GM18498 (cell line): ENCODE results near the gene GLB1L2.
"Not testable (repeated sequence)": the region's sequence is repeated elsewhere in the genome, so short reads cannot be mapped to it uniquely, and the experiment has no call there.

ENCODE experiments used
- ATAC-seq: cut with Tn5 transposase; IDR thresholded peaks from one replicate; pipeline ENCODE4 v1.9.1; 2021; ENCODE audit warnings: mild to moderate bottlenecking, moderate library complexity; ENCODE audit not compliant: unreplicated experiment

GLB1L2 gene

DNA sequence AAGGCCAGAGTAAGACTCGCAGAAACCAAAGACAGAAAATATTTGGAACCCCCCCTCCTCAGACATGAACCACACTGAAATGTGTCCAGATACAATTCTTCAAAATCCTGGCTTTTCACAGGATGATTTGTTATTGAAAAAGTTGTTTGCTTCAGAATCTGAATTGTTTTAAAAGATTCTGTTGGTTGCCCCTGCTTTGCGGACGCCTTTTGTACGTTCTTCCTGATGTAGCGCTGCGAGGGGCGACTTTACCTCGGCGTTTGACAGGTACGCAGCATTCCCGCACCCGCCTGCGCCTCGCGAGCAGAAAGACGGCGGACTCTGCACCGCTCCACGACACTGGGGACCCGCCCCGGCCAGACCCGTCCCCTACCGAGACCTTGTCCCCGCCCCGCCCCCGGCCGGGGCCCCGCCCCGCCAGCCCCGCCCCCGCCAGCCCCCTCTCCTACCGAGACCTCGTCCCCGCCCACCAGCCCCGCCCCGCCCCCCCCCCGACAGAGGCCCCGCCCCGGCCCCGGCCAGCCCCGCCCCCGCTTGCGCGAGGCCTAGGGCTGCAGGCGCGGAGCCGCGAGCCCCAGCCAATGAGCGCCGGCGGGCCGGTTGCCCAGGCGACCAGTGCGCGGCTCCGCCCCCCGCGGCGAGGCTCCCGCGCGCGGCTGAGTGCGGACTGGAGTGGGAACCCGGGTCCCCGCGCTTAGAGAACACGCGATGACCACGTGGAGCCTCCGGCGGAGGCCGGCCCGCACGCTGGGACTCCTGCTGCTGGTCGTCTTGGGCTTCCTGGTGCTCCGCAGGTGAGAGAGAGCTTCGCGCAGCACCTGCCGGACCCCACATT lies at the start of gene GLB1L2:
GLB1L2 (plus strand) TSS at position 635 of the 835 bp plus-strand sequence; CDS start at position 709, 74 bp downstream.
- peak; percentile 86 for ATAC-seq

DNA sequence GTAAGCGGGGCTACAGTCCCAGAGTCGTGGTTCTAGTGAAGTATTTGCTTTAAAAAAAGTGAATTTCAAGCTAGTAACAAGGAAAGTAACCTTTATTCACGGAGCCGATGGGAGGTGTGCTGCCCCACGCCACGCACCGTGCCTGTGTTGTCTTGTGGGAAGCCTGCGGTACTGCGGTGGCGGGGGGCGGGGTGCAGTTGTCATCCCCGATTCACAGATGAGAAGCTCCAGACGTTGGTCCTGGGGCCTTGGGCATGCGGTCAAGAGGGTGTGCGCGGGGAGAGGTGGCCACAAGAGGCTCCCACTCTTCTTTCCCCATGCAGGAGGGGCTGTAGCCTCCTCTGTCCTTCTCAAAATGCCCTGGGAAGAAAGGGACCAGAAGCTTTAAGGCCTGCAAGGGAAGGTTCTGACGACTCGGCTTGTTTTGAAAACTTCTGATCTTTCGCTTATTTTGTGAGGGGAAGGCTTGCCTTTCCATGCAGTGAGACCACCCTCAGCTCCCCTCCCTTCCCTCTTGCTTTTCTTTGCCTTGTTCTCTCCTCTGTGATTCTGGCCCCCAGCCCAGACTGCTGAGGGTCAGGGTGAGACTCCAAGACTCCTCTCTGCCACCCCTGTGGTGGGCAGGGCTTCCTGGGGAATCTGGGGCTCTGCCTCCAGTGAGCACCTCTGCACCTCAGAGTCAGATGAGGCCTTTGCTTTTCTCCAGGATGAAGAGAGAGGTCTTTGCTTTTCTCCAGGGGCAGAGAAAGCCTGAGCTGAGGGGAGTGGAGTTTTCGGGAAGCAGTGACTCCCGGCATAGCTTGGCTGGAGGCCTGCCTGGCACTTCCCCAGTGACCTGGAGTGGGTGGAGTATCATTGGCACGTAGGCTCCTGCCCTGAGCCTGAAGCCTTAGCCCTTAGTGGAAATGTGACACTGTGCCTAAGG lies 49.4 kb upstream of the GLB1L2 start:
- no peak for ATAC-seq

GRCh38 chr11:134283461-134284230 lies 48.1 kb upstream of the GLB1L2 start:
- no peak for ATAC-seq

DNA sequence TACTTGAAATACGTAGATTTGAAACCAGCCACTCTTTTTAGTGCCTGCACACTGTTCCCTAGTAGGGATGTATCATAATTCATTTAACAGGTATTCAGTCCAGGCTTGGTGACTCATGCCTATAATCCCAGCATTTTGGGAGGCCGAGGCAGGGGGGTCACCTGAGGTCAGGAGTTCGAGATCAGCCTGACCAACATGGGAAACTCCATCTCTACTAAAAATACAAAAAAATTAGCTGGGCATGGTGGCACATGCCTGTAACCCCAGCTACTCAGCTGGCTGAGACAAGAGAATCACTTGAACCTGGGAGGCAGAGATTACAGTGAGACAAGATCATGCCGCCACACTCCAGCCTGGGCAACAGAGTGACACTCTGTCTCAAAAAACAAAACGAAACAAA lies 47.4 kb upstream of the GLB1L2 start:
- ATAC-seq: not testable (repeated sequence)

DNA sequence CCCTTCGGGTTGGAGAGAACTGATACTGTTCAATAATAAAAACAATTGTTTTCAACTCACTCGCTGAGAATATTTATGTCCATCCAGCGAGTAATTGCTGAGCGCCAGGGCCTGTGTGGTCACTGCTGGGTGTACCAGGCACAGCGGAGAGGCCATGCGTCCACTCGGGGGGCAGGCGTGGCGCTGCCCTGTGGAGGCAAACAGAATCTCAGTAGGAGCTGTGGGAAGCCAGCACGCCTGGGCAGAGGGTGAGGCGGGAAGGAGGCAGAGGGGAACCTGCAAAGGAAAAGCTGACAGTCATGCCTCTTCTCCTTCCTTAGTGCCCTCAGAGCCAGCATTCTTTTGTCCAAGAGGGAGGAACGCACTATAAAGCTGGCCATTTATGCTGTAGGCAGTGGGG lies 44.2 kb upstream of the GLB1L2 start:
- no peak for ATAC-seq

- no peak for ATAC-seq
Observed at GRCh38 chr11:134288486-134288885, 43.3 kb upstream of the GLB1L2 start.

DNA sequence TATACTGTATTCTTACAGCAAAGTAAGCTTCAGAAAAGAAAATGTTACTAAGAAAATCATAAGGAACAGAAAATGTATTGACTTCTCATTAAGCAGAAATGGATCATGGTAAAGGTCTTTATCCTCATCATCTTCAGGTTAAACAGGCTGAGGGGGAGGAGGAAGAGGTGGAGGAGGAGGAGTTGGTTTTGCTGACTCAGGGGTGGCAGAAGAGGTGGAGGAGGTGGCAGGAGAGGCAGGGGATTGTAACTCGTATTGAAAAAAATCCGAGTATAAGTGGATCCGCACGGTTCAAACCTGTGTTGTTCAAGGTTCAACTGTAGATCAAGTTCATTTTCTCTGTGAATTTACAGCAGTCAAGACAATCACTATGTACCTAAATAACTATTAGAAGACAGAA lies 42.6 kb upstream of the GLB1L2 start:
- ATAC-seq: no peak

GRCh38 chr11:134289789-134290188 lies 42.0 kb upstream of the GLB1L2 start:
- no peak for ATAC-seq

DNA sequence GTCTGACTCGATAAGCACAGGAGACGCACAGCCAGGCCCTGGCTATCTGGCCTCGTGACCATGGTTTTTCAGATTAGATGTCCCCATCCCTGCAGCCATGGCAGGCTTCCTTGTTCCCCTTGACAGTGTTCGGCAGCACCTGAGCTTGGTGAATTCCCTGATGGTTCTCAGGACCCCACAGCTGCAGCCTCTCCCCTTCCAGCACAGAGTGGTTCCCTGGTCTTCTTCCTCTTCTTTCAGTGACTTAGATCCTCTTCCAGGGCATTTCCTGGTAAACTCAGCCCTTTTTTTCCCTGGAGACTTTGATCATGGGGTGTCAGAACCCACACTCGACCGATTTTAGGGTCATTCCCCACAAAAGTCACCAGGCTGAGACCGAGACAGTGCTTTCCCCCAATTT lies 41.1 kb upstream of the GLB1L2 start:
- ATAC-seq: no peak

DNA sequence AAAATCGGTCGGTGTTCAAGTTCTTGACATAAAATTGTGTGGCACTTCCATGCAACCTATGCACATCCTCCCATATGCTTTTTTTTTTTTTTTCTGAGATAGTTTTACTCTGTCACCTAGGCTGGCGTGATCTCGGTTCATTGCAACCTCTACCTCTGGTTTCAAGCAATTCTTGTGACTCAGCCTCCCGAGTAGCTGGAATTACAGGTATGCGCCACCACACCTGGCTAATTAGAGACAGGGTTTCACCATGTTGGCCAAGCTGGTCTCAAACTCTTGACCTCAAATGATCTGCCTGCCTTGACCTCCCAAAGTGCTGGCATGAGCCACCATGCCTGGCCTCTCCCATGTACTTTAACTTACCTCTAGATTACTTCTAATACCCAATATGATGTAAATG lies 40.6 kb upstream of the GLB1L2 start:
- ATAC-seq: no peak

GRCh38 chr11:134292661-134293060 lies 39.1 kb upstream of the GLB1L2 start:
- no peak for ATAC-seq

GRCh38 chr11:134293119-134294113 lies 38.4 kb upstream of the GLB1L2 start:
- ATAC-seq: no peak

DNA sequence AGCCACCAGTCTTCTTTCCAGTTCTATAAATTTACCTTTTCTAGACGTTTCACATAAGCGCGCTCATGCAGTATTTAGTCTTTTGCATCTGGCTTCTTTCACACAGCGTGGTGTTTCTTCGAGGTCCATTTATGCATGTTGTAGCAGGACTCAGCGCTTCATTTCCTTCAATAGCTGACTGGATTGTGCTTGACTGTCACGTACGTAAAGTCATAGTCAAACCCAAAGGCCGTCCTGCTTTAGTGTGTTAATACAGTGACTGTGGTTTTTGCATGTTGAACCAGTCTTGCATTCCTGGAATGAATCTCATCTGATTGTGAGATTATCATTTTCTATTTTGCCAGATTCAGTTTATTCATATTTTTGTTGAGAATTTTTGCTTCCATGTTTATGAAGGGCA lies 37.1 kb upstream of the GLB1L2 start:
- no peak for ATAC-seq

DNA sequence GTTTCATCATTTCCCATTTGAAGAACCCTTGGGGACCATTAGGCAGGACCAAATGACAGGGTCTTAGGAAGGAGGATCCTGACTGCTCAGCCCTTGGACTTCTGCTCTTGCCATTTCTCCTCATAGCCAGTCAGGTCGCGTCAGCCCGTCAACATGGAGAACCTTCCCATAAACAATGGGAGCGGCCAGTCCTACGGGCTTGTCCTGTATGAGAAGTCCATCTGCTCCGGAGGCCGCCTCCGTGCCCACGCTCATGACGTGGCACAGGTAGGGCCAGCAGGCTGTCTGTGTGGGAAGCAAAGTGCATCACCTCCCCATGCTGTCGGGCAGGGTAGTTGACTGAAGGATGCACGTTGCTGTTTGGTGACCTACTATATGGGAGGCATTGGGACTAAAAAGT lies 19.6 kb upstream of the GLB1L2 start:
- no peak for ATAC-seq

- no peak for ATAC-seq
Observed at GRCh38 chr11:134312807-134313206, 19.0 kb upstream of the GLB1L2 start.

DNA sequence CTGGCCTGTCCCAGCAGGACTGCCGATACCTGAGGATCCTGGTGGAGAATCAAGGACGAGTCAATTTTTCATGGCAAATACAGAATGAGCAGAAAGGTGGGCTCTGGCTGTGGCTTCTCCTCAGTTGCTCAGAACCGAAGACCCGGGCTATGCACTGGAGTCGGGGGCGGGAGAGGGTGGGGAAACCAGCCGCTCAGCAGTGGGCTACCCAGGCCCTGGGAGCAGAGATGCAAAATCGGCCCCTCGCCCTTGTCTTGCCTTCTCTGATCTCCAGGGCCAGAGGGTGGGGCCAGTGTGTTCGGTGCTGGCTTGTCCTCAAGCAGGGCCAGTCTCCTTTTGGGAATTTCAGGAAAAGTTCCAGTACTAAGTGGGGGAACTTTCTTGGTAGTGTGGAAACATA lies 18.4 kb upstream of the GLB1L2 start:
- no peak for ATAC-seq

DNA sequence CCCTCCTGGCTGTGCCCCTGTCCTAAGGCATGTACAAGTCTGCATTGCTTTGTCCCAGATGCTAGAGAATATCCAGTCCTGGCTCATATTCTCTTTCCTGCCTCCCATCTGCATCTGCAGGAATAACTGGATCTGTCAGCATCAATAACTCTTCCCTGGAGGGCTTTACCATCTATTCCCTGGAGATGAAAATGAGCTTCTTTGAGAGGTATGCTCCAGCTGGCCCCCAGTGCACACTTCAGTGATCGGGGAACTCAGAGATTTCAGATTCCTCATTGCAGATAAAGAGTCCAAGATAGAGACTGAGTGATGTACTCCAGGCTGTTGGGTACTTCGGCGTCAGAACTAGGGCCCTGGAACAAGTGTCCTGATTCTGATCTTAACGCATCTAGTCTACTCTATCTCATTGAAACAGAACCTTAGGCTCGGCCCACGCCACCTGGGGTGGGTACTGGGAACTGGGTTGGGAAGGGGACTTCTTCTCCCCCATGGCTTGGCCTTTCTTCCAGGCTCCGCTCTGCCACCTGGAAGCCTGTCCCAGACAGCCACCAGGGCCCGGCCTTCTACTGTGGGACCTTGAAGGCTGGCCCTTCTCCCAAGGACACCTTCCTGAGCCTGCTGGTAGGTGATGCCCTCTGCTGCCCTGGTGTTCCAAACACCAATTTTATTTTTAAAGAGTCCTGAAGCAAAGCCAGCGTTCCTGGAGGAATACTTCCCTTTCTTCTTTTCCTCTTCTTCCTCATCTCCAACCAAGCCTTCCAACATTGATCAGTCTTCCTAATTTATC lies 17.8 kb upstream of the GLB1L2 start:
- no peak for ATAC-seq

GRCh38 chr11:134317103-134317502 lies 14.7 kb upstream of the GLB1L2 start:
- no peak for ATAC-seq

GRCh38 chr11:134321373-134321772 lies 10.4 kb upstream of the GLB1L2 start:
- not testable (repeated sequence) for ATAC-seq
